Measurements from ENCODE around the gene MSX1.

MSX1 gene

DNA sequence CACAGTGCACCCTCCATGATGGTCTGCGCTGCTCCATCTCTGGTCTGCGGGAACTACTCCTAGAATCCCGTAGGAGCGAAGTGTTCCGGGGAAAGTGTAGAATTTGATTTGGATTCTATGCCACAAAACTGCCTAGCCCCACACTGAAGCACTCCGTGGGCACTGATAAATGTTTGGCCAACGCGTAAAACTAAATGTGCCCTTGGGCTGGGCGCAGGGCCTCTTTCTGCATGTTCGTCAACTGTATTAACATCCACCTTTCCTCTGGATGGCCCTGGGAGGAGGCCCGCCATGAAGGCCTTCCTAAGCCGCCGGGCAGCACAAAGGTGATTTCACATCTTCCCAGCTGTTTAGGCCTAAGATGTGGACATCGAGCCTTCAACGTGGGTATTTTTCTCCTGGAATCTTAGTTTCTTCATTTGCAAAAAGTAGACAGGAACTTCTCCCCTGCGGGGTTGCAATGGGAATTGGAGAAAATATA, 2.6 kb downstream of the MSX1 start:
- no peak overlapping the region for H3K4me3 ChIP-seq (ENCODE audit: low read depth in 1 of 2, low read length in 2 of 2)
- H3K79me2 ChIP-seq (ENCODE audit: insufficient read depth, low read length): no peaks in the 10 kb centered on the region
- no peaks in the 10 kb centered on the region for H3K36me3 ChIP-seq (ENCODE audit: insufficient read depth, low read length)
- no peaks in the 10 kb centered on the region for H4K20me1 ChIP-seq (ENCODE audit: insufficient read depth, low read length)
- TF ChIP-seq EZH2 (IDR thresholded peaks at IDR 0.05; ENCODE audit: borderline replicate concordance, low read depth, low read length, severe bottlenecking) (no peak), CTCF (IDR thresholded peaks at IDR 0.05; ENCODE audit: borderline replicate concordance, extremely low read depth, low read length, poor library complexity, severe bottlenecking) (no peak)
- no peak overlapping the region for H3K27ac ChIP-seq (ENCODE audit: low read length)
- DNase-seq (no peak), ATAC-seq (ENCODE audit: insufficient read depth, low read depth) (no peak)
- H3K4me1 ChIP-seq (ENCODE audit: insufficient read depth, low read length): no peaks in the 10 kb centered on the region
- H3K4me2 ChIP-seq (ENCODE audit: insufficient read depth, low read length): no peak overlapping the region
- H3K9me3 ChIP-seq (ENCODE audit: insufficient read depth, low read length, severe bottlenecking): no peaks in the 10 kb centered on the region
- H3K9ac ChIP-seq (ENCODE audit: low read depth, low read length): no peak overlapping the region
- no peaks in the 10 kb centered on the region for H3K27me3 ChIP-seq (ENCODE audit: insufficient read depth, low read length, poor library complexity)
- H2AFZ ChIP-seq (ENCODE audit: low read depth, low read length): no peak overlapping the region

DNA sequence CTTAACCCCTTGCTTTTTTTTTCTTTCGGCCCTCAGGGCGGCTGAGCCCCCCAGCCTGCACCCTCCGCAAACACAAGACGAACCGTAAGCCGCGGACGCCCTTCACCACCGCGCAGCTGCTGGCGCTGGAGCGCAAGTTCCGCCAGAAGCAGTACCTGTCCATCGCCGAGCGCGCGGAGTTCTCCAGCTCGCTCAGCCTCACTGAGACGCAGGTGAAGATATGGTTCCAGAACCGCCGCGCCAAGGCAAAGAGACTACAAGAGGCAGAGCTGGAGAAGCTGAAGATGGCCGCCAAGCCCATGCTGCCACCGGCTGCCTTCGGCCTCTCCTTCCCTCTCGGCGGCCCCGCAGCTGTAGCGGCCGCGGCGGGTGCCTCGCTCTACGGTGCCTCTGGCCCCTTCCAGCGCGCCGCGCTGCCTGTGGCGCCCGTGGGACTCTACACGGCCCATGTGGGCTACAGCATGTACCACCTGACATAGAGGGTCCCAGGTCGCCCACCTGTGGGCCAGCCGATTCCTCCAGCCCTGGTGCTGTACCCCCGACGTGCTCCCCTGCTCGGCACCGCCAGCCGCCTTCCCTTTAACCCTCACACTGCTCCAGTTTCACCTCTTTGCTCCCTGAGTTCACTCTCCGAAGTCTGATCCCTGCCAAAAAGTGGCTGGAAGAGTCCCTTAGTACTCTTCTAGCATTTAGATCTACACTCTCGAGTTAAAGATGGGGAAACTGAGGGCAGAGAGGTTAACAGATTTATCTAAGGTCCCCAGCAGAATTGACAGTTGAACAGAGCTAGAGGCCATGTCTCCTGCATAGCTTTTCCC, 3.4 kb downstream of the MSX1 start:
- Histone ChIP-seq H3K27ac (ENCODE audit: low read length) (no peak overlapping the region), H4K20me1 (ENCODE audit: insufficient read depth, low read length) (no peaks in the 10 kb centered on the region), H3K9me3 (ENCODE audit: insufficient read depth, low read length, severe bottlenecking) (no peaks in the 10 kb centered on the region), H3K27me3 (ENCODE audit: insufficient read depth, low read length, poor library complexity) (no peaks in the 10 kb centered on the region), H3K4me1 (ENCODE audit: insufficient read depth, low read length) (no peaks in the 10 kb centered on the region), H2AFZ (ENCODE audit: low read depth, low read length) (no peak overlapping the region), H3K4me3 (ENCODE audit: low read depth in 1 of 2, low read length in 2 of 2) (no peak overlapping the region), H3K9ac (ENCODE audit: low read depth, low read length) (no peak overlapping the region), H3K79me2 (ENCODE audit: insufficient read depth, low read length) (no peaks in the 10 kb centered on the region), H3K36me3 (ENCODE audit: insufficient read depth, low read length) (no peaks in the 10 kb centered on the region), H3K4me2 (ENCODE audit: insufficient read depth, low read length) (no peak overlapping the region)
- no peak for DNase-seq
- no peak for ATAC-seq (ENCODE audit: insufficient read depth, low read depth)
- TF ChIP-seq CTCF (IDR thresholded peaks at IDR 0.05; ENCODE audit: borderline replicate concordance, extremely low read depth, low read length, poor library complexity, severe bottlenecking): no peak
- TF ChIP-seq EZH2 (IDR thresholded peaks at IDR 0.05; ENCODE audit: borderline replicate concordance, low read depth, low read length, severe bottlenecking): no peak

- Histone ChIP-seq H3K27me3 (ENCODE audit: insufficient read depth, low read length, poor library complexity) (no peaks in the 10 kb centered on the region), H3K79me2 (ENCODE audit: insufficient read depth, low read length) (no peaks in the 10 kb centered on the region), H3K9me3 (ENCODE audit: insufficient read depth, low read length, severe bottlenecking) (no peaks in the 10 kb centered on the region), H3K4me2 (ENCODE audit: insufficient read depth, low read length) (no peak overlapping the region), H3K4me1 (ENCODE audit: insufficient read depth, low read length) (no peaks in the 10 kb centered on the region), H3K36me3 (ENCODE audit: insufficient read depth, low read length) (no peaks in the 10 kb centered on the region), H4K20me1 (ENCODE audit: insufficient read depth, low read length) (no peaks in the 10 kb centered on the region), H3K9ac (ENCODE audit: low read depth, low read length) (no peak overlapping the region), H3K4me3 (ENCODE audit: low read depth in 1 of 2, low read length in 2 of 2) (no peak overlapping the region), H3K27ac (ENCODE audit: low read length) (no peak overlapping the region), H2AFZ (ENCODE audit: low read depth, low read length) (no peak overlapping the region)
- TF ChIP-seq EZH2 (IDR thresholded peaks at IDR 0.05; ENCODE audit: borderline replicate concordance, low read depth, low read length, severe bottlenecking) (no peak), CTCF (IDR thresholded peaks at IDR 0.05; ENCODE audit: borderline replicate concordance, extremely low read depth, low read length, poor library complexity, severe bottlenecking) (no peak)
- DNase-seq (no peak), ATAC-seq (ENCODE audit: insufficient read depth, low read depth) (no peak)
These were observed 5.0 kb downstream of the MSX1 start for GRCh38 chr4:4864443-4864939.
